WI38 (cell line): Measurements from ENCODE around the gene PEX7.
"Not testable (repeated sequence)": the region's sequence is repeated elsewhere in the genome, so short reads cannot be mapped to it uniquely, and the experiment has no call there.

ENCODE experiments used
- H3K4me3 ChIP-seq: 2 replicates; pipeline ENCODE4 v1.5.1; 2011; ENCODE audit warnings: low read depth, mild to moderate bottlenecking, control low read depth, low read length
- TF ChIP-seq, protein P1 (sequence below): IDR thresholded peaks from 2 replicates; pipeline ENCODE4 v1.5.1; 2012; ENCODE audit warnings: low read depth, mild to moderate bottlenecking, control low read depth, low read length

Gene PEX7

DNA sequence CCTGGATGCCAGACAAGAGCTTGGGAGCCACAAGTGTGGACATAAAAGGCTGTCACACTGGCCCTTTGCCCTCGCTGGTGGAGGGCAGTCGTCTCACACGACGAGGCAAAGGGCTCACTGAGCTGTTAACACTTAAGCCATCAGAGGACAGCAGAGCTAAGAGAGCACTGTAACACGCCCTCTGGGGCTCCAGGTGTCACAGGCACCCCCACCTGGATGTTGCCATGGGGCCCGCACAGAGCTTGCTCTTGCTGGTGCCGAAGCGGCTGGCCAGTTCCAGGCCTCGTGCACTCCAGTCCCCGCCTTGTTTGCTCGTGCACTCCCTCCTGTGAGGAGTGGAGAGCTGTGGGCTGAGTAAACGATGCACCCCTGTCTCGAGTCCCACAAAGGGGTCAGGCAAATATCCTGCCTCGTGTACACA, 137.1 kb downstream of the PEX7 start:
- no peak overlapping the region for H3K4me3 ChIP-seq
- TF ChIP-seq, protein P1, sequence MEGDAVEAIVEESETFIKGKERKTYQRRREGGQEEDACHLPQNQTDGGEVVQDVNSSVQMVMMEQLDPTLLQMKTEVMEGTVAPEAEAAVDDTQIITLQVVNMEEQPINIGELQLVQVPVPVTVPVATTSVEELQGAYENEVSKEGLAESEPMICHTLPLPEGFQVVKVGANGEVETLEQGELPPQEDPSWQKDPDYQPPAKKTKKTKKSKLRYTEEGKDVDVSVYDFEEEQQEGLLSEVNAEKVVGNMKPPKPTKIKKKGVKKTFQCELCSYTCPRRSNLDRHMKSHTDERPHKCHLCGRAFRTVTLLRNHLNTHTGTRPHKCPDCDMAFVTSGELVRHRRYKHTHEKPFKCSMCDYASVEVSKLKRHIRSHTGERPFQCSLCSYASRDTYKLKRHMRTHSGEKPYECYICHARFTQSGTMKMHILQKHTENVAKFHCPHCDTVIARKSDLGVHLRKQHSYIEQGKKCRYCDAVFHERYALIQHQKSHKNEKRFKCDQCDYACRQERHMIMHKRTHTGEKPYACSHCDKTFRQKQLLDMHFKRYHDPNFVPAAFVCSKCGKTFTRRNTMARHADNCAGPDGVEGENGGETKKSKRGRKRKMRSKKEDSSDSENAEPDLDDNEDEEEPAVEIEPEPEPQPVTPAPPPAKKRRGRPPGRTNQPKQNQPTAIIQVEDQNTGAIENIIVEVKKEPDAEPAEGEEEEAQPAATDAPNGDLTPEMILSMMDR = no peak

DNA sequence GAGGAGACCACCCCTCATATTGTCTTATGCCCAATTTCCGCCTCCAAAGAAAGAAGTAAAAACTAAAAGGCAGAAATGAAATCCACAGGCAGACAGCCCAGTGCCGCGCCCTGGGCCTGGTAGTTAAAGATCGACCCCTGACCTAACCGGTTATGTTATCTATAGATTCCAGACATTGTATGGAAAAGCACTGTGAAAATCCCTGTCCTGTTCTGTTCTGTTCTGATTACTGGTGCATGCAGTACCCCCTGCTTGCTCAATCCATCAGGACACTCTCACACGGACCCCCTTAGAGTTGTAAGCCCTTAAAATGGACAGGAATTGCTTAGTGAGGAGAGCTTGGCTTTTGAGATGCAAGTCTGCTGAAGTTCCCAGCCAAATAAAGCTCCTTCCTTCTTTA, 137.5 kb downstream of the PEX7 start:
- H3K4me3 ChIP-seq = not testable (repeated sequence)

DNA sequence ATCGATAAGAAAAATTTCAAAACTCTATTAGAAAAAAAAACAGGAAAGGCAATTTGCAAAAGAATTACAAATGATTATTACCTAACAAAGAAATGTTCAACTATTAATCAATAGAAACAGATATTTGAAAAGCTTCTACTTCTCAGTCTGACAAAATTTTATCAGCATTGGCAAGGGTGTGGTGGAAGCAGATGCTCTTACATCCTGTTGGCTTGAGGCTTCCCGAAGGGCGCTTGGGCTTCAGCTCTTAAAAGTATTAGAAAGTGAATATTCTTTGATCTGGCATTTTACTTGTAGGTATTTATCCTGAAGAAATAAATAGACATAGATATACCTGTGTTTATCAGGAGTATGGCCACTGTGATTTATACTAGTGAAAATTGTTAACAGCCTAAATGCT, 138.4 kb downstream of the PEX7 start:
- TF ChIP-seq, protein P1 = no peak
- no peak overlapping the region for H3K4me3 ChIP-seq

DNA sequence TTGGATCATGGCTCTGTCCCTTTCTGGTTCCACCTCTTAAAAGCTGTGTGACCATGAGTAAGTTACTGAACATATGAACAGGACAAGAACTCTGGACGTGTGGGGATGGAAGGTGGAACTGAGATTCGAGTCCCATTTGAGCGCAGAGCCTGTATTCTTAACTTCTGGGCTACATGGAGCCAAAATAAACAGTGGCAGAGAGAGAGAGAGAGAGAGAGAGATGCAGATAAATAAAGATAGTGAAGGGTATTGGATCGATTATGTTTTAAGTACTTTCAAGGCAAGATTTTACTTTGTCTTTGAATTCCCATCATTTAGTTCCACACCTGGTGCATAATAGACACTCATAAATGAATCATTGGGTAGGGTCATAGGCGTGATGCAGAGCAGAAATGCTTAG, 139.5 kb downstream of the PEX7 start:
- TF ChIP-seq, protein P1 = no peak

DNA sequence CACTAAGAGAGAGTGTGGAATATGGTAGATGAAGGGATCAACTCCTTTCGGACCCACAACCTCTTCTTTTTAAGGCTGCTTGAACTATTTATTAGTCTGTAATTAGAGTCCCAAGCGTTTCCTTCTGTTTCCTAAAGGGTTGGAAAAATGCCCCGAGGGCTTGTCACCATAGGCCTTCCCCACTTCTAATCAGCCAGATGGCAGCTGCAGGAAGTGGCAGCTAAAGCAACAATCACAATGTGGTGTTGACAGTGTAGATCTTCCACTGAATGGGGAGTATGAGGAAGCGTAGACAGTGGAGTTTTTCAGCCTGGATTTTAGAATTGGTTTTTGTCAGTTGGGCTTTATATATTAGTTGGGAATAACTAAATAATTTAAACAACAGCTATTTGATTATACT, 140.3 kb downstream of the PEX7 start:
- H3K4me3 ChIP-seq = no peak overlapping the region
- TF ChIP-seq, protein P1 = no peak

More for the DNA sequence above, 139.5 kb downstream of the PEX7 start:
- H3K4me3 ChIP-seq = no peak overlapping the region

DNA sequence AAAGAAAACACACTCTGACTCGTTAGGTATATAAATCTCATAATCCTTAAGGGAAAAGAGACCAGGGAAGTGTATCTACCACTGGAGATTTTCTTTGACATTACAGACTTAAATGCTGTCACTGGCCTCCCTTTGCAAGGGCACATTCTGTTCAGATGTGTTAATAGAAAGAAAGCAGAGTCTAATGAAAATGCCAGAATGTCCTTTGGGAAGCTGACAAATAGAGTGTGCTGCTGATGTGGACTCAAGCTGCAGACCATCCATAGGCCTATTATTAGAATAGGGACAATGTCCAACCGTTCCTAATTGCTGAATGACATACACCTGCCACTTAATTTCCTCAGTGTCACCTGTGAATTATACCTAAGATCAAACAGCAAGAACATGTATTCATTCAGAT, 140.9 kb downstream of the PEX7 start:
- no peak overlapping the region for H3K4me3 ChIP-seq
- TF ChIP-seq, protein P1 = no peak
